ENCODE results near the gene IGFBPL1. TPM values are rescaled to one million over a fixed set of nuclear protein-coding genes. Genes with fewer than 3 reads are reported as not detected.

The IGFBPL1 gene
- total RNA-seq, 1 experiment from 2014 or later = 37.9 TPM

- TF ChIP-seq CTCF (conservative IDR thresholded peaks at IDR 0.05) = no peak
- DNase-seq = no peak
- H3K4me2 ChIP-seq (ENCODE audit: insufficient read depth, insufficient read length, low read length) = no peak overlapping the region
These were observed 13.1 kb upstream of the IGFBPL1 start for GRCh38 chr9:38437193-38437823.

More at GRCh38 chr9:38437193-38437823, 13.1 kb upstream of the IGFBPL1 start:
- no peaks in the 10 kb centered on the region for H3K4me1 ChIP-seq (ENCODE audit: insufficient read depth, low read length)
- no peak overlapping the region for H2BK5ac ChIP-seq (ENCODE audit: insufficient read length, low read length)
- H3K4ac ChIP-seq (ENCODE audit: low read depth, low read length) = no peak overlapping the region
- H2BK20ac ChIP-seq (ENCODE audit: low read depth, low read length, poor library complexity, severe bottlenecking) = no peak overlapping the region
- H2BK12ac ChIP-seq (ENCODE audit: insufficient read length, low read depth, low read length) = no peak overlapping the region
- H3K9ac ChIP-seq (ENCODE audit: extremely low read depth, insufficient read length, low read length) = no peak overlapping the region
- no peaks in the 10 kb centered on the region for H3K36me3 Mint-ChIP-seq (ENCODE audit: insufficient read depth in 1 of 3, low read depth in 3 of 3)
- H3K23me2 ChIP-seq (ENCODE audit: insufficient read length, low read depth, low read length, poor library complexity, severe bottlenecking) = no peaks in the 10 kb centered on the region
- H2AFZ ChIP-seq (ENCODE audit: low read length) = no peak overlapping the region
- WGBS (ENCODE audit: extremely low coverage, insufficient read length, low lambda C conversion rate) = no CpG with 5 or more reads among the region's 11 CpGs
- H3K14ac ChIP-seq (ENCODE audit: insufficient read depth, low read length) = no peak overlapping the region
- no peak overlapping the region for H3K23ac ChIP-seq (ENCODE audit: insufficient read length, low read depth, low read length)
- no peak overlapping the region for H4K5ac ChIP-seq (ENCODE audit: insufficient read length, low read depth, low read length)
- H2AK5ac ChIP-seq (ENCODE audit: insufficient read length, low read length) = no peak overlapping the region
- H3K27ac Mint-ChIP-seq = no peak overlapping the region
- H3K27me3 ChIP-seq (ENCODE audit: insufficient read depth, low read length) = no peaks in the 10 kb centered on the region
- H3K4me3 Mint-ChIP-seq = no peak overlapping the region
- no peaks in the 10 kb centered on the region; a peak in 1 of 5 replicates for H3K9me3 Mint-ChIP-seq
- H2BK15ac ChIP-seq (ENCODE audit: low read depth, low read length) = no peak overlapping the region
- H3K18ac ChIP-seq (ENCODE audit: insufficient read length, low read depth, low read length) = no peak overlapping the region
- H3K27me3 Mint-ChIP-seq (ENCODE audit: low read depth) = peaks cover 6% of the 10 kb centered on the region
- no peaks in the 10 kb centered on the region for H3K79me2 ChIP-seq (ENCODE audit: insufficient read depth, low read length)
- no peaks in the 10 kb centered on the region for H4K20me1 ChIP-seq (ENCODE audit: control insufficient read depth, insufficient read depth, insufficient read length)
- no peak overlapping the region for H3T11ph ChIP-seq (ENCODE audit: low read length)
- no peak overlapping the region for H2BK120ac ChIP-seq (ENCODE audit: low read depth, low read length, poor library complexity, severe bottlenecking)
- no peak overlapping the region for H3K27ac ChIP-seq (ENCODE audit: insufficient read length, low read depth, low read length)
- H3K4me1 Mint-ChIP-seq = peaks cover 16 to 22% of the 10 kb centered on the region in 2 experiments
- no peaks in the 10 kb centered on the region for H3K9me3 ChIP-seq (ENCODE audit: control insufficient read depth, low read depth, low read length)
- no peak overlapping the region for H3K56ac ChIP-seq (ENCODE audit: insufficient read length, low read depth, low read length)
- H4K8ac ChIP-seq (replicated peaks; ENCODE audit: insufficient read length, low read depth, low read length) = no peak overlapping the region
- no peak overlapping the region for H4K91ac ChIP-seq (ENCODE audit: insufficient read length, low read depth, low read length)
- H3K79me1 ChIP-seq (ENCODE audit: insufficient read depth, low read depth, low read length, poor library complexity, severe bottlenecking) = no peaks in the 10 kb centered on the region
